Activated T-cell treated with anti-CD3 and anti-CD28 coated beads, Interleukin-2, amount 50 U/mL, for 48 hours (primary cell): Measurements from ENCODE around the gene ELAPOR2.

Source experiments
- DNase-seq, 2 experiments: peaks; one replicate each; pipeline ENCODE4 v3.0.0-alpha.2; 2020

ELAPOR2 gene

DNA sequence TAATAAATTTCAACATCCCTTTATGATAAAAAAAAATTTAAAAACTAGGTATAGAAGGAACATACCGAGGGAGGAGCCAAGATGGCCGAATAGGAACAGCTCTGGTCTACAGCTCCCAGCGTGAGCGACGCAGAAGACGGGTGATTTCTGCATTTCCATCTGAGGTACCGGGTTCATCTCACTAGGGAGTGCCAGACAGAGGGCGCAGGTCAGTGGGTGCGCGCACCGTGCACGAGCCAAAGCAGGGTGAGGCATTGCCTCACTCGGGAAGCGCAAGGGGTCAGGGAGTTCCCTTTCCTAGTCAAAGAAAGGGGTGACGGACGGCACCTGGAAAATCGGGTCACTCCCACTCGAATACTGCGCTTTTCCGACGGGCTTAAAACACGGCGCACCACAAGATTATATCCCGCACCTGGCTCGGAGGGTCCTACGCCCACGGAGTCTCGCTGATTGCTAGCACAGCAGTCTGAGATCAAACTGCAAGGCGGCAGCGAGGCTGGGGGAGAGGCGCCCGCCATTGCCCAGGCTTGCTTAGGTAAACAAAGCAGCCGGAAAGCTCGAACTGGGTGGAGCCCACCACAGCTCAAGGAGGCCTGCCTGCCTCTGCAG, 19.7 kb downstream of the ELAPOR2 start:
- peak; percentile 47 to 49 for DNase-seq

DNA sequence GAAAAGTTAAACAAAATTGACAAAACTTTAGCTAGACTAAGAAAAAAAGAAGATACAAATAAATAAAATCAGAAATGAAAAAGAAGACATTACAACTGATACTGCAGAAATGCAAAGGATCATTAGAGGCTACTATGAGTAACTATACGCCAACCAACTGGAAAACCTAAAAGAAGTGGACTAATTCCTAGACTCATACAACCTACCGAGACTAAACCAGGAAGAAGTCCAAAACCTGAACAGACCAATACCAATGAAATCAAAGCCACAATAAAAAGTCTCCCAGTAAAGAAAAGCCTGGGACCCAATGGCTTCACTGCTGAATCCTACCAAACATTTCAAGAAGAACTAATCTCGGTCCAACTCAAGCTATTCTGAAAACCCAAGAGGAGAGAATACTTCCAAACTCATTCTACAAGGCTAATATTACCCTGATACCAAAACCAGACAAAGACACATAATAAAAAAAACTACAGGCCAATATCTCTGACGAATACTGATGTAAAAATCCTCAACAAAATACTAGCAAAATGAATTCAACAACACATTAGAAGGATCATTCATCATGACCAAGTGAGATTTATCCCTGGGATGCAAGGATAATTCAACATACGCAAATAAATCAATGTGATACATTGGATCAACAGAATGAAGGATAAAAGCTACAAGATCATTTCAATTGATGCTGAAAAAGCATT, 20.3 kb downstream of the ELAPOR2 start:
- DNase-seq = no peak

DNA sequence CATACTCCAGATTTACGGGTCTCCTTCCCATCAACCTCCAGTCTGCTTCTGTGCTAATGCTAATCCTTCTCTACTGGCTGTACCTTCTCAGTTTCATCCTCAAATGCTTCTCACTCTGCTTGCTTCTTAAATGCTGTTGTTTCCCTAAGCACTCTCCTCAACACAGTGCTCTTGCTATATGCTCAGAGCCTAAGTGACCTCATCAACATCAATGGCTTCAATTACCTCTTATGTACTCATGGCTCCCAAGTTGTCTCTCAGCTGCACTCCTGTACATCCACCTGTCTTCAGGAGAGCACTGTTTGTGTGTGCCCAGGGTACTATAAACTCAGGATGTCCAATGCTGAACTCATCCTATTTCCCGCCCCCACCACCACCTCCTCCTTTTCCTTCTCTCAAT, 22.5 kb downstream of the ELAPOR2 start:
- DNase-seq = no peak

DNA sequence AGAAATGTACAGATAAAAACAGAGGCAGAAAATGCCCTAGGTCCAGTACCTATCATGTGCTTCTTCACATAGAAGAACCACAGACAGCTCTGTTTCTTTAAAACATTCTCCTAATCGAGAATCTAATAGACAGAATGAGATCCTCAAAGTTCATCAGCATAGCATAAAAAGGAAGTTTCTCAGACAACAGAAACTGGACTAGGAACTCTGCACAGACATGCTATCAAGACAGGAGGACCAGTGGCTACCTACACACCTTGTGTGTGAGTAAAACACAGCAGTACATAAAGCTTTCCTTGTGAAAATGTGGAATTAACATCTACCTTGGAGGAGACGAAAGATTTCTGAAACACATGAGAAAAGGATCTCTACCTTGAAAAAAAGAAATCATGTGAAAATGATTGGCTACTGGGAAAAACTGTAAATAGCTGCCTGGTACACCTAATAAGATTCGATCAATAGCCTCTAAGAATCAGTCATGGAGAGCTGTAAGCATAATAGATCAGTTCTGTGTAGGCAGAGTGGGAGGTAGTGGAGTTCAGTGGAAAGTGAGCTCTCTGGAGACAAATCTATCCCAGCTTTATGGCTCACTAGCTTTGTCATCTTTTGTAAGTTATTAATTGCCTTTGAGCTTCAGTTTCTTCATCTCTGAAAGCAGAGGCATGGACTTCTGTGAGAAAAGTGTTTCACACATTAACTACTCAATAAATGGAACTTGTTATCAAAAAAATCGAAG, 26.7 kb downstream of the ELAPOR2 start:
- DNase-seq = no peak

DNA sequence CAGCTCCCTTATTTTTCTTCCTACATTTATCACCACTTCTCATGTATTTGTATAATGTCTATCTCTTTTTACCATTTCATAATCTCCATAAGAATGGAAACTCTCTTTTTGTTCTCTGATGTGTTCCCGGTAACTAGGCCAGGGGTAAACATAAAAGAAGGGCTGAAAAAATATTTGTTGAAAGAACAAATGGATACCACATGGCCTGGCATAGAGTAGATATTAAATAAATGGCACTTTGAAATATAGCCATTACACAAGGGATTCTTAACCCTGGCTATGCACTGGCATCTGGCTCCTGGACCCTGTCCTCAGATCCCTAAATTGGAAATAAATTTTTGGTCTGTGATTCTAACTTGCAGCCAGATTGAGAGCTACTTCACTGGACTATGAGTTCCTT, 30.4 kb downstream of the ELAPOR2 start:
- no peak for DNase-seq

DNA sequence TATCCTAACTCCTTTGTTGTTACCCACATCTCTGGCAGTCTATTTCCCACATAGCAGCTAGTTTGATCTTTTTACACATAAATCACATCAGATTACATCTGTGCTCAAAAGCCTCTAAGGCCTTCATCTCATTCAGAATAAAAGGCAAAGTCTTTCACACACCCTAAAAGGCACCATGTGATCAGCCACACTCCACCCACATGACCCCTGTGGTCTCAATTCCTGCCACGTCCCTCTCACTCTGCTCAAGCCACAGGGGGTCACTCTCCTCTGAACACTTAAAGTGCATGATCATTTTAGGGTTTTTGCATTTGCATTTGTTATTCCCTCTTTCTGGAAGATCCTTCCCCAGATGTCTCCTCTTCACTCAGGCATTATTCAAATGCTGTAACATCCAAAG, 30.8 kb downstream of the ELAPOR2 start:
- DNase-seq = no peak

DNA sequence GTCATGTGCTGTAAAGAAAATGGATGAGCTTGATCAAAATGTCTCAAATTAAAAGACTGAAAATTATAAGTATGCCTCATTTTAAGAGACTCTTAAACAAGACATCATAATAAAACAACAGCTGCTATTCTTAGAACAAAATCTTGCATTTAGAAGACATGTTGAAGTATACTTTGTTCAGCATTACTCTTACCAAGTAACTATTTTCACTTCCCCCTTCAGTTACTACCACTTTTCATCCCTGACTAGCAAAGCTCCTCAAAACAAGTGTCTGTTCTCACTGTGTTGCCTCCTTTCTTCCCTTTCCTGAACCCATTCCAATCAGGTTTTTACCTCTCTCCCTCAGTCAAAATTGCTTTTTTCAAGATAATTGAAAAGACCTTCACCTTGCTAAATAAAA, 31.6 kb downstream of the ELAPOR2 start:
- no peak for DNase-seq

DNA sequence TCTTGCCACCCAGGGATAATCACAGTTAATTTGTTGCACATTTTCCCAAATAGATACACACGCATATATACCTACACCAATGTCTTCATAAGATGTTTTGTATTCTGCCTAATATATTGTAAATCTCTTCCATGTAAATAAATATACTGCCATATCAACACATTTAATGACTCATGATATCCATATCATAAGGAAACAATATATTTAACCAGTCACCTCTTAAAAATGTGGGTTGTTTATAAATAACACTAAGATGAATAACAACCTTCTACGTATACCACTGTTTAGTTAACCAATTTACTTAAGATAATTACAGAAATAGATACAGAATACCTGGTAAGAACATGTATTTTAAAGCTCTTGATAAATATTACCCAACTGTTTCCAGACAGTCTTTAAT, 38.2 kb downstream of the ELAPOR2 start:
- no peak for DNase-seq

DNA sequence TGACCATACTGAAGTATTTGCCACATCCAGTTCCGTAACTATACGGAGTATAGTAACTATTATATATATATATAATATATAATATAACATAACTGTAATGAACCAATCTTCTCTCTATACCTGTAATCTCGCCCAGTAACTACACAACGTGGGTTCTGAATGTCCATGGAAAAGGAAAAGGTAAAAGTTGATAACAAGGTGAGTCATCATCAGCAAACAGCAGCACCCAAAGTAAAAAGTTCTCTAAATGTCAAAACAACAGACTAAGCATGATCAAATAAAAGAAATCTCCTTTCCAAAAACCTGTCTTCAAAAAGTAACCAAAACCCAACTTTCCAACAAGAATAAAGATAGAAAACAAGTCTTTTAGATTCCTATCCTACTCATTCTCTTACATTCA, 42.8 kb downstream of the ELAPOR2 start:
- DNase-seq = no peak

DNA sequence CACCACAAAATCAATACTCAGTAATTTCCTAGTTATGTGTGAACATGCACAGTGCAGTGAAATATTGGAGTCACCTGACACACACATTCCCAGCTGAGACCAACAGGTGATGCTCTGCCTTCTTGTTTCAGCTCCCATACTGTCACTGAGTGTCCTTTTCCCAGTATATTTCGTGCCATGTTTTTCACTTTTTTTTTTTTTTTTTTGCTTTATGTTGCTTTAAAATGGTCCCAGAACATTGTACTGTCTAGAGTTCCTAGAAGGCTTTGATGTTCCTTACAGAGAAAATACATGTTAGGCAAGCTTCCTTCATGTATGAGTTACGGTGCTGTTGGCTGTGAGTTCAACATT, 45.6 kb downstream of the ELAPOR2 start:
- DNase-seq = no peak

DNA sequence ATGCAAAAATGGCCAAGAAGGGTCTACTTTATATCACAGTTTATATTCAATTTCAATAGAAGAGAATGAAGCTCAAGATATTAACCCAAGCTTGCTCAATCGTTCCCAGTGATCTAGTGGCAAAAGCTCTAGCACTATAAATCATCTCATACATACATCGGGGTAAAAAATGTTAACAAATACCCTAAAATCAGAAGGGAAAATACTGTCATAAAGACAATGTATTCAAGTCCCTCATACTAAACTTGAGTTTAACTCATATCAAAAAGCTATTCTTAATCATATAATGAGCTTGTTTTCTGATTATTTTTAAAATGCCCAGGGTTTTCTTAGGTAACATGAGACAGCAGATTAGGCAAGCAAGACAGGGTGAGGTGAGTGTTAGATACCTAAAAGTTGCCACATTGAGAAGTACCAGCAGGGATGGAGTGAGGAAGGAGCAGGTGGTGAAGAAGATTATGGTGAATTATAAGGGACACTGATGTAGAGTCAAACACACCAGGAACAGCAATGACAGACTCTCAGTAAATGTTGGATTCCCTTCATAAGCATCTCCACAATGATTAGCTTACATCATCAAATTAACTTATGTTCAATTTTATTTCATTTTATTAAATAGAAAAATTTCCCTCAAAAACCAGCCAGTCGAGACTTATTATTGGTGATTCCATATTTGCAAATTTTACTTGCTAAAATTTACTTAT, 46.2 kb downstream of the ELAPOR2 start:
- DNase-seq = no peak
